ENCODE measurements around the gene MAGED1.

MAGED1 gene

DNA sequence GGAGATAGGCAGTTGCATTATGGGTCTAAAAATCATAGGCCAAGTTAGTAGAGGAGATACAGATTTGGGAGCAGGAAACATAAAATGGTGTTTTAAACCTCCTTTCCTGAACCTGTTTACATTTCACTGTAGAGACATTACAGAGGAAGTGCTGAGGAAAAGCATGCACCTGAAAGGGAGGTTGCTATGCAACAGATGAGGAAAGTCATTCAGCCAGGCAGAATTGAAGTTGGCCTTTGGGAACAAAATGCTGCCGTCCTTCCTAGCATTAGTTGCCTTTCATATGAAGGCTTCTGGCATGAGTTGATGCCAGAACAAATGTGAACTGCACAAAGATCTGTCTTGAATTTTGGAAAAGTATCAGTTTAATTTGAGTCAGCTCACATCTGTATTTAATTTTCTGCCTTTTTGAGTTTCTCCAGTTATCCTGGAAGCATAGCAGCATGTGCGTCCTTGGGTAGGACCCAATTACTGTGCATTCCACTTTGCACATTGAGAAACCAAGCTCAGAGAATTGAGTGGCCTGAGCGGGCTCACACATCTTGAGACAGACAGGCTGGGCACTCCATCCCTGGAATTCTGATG lies 38.2 kb downstream of the MAGED1 start:
- TF ChIP-seq SPI1 (IDR thresholded peaks at IDR 0.05; ENCODE audit: low read depth, low read length) (no peak), TAF1 (IDR thresholded peaks at IDR 0.05; ENCODE audit: low read depth, low read length) (no peak), POLR2AphosphoS5 (IDR thresholded peaks at IDR 0.05; ENCODE audit: low read depth, low read length) (no peak), POLR2A (IDR thresholded peaks at IDR 0.05; ENCODE audit: low read depth, low read length) (no peak), PAX5 (IDR thresholded peaks at IDR 0.05; ENCODE audit: insufficient read depth, low read length, severe bottlenecking) (no peak), POU2F2 (IDR thresholded peaks at IDR 0.05; ENCODE audit: low read depth, low read length) (no peak)
- no peak for FAIRE-seq
- no peak for DNase-seq (ENCODE audit: insufficient read length, low spot score)

All from GM12891 (cell line).